Measurements from ENCODE around the gene ABHD14A.

DNA sequence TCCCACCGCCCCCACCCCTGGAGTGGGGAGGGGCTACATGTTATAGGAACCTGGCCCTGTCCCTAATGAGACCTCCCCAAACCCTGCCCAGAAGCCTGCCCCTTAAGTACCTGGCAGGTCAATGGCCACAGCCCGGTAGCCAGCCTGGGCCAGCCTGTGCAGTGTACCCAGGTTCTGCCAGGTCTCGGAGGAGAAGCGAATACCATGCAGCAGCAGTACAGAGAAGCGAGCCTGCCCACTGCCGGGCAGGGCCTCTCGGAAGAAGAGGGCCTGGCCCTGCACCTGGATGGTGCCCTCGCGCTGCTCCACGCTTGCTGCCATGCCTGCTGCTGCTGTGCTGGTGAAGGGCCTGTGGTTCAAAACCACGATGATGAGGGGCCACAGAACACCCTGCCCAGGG lies 3.5 kb upstream of the ABHD14A start:
- TF ChIP-seq, protein P1, sequence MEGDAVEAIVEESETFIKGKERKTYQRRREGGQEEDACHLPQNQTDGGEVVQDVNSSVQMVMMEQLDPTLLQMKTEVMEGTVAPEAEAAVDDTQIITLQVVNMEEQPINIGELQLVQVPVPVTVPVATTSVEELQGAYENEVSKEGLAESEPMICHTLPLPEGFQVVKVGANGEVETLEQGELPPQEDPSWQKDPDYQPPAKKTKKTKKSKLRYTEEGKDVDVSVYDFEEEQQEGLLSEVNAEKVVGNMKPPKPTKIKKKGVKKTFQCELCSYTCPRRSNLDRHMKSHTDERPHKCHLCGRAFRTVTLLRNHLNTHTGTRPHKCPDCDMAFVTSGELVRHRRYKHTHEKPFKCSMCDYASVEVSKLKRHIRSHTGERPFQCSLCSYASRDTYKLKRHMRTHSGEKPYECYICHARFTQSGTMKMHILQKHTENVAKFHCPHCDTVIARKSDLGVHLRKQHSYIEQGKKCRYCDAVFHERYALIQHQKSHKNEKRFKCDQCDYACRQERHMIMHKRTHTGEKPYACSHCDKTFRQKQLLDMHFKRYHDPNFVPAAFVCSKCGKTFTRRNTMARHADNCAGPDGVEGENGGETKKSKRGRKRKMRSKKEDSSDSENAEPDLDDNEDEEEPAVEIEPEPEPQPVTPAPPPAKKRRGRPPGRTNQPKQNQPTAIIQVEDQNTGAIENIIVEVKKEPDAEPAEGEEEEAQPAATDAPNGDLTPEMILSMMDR (conservative IDR thresholded peaks at IDR 0.05; ENCODE audit: low read depth, low read length), result no peak
- TF ChIP-seq POLR2A (IDR thresholded peaks at IDR 0.05; ENCODE audit: low read depth, low read length) (no peak), RAD21 (IDR thresholded peaks at IDR 0.05; ENCODE audit: low read length) (no peak), MAZ (IDR thresholded peaks at IDR 0.05; ENCODE audit: borderline replicate concordance, low read depth, low read length) (no peak), CHD1 (IDR thresholded peaks at IDR 0.05; ENCODE audit: low read depth, low read length) (no peak)
- TF ChIP-seq, protein P2, sequence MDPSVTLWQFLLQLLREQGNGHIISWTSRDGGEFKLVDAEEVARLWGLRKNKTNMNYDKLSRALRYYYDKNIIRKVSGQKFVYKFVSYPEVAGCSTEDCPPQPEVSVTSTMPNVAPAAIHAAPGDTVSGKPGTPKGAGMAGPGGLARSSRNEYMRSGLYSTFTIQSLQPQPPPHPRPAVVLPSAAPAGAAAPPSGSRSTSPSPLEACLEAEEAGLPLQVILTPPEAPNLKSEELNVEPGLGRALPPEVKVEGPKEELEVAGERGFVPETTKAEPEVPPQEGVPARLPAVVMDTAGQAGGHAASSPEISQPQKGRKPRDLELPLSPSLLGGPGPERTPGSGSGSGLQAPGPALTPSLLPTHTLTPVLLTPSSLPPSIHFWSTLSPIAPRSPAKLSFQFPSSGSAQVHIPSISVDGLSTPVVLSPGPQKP (IDR thresholded peaks at IDR 0.05; ENCODE audit: borderline replicate concordance, low read depth, low read length), result no peak
